Heart right ventricle (tissue), 16 donors: ENCODE measurements around the gene DPAGT1. TPM values are rescaled to one million over a fixed set of nuclear protein-coding genes. Genes with fewer than 3 reads are reported as not detected.

ENCODE experiments used
- ATAC-seq, 8 donors: fragments of 200-7000 bp; cut with Tn5 transposase; one replicate each; pipeline ENCODE4 v1.9.1; 2020; ENCODE audit warnings: mild to moderate bottlenecking in 8 of 8, moderate library complexity in 8 of 8, moderate number of reproducible peaks in 1 of 8
- DNase-seq, 2 donors: peaks; one replicate each; pipeline ENCODE4 v3.0.0-alpha.2; 2020
- H3K27ac ChIP-seq, 10 donors: fragments of 200-600 bp; sonication (generic) in 2 of 10; one replicate each; pipeline versions ENCODE4 v1.5.0 to v1.8.0; 2020 to 2022; ENCODE audit warnings: mild to moderate bottlenecking in 3 of 10
- H3K27me3 ChIP-seq, 7 donors: fragments of 200-600 bp; one replicate each; pipeline ENCODE4 v1.8.0; 2021 to 2022; ENCODE audit warnings: mild to moderate bottlenecking in 2 of 7
- H3K36me3 ChIP-seq, 9 donors: fragments of 200-600 bp; sonication (generic) in 1 of 9; one replicate each; pipeline versions ENCODE4 v1.5.0 to v1.8.0; 2020 to 2022; ENCODE audit warnings: mild to moderate bottlenecking in 2 of 9
- H3K4me1 ChIP-seq, 9 donors: fragments of 200-600 bp; sonication (generic) in 1 of 9; one replicate each; pipeline versions ENCODE4 v1.5.0 to v1.8.0; 2020 to 2022; ENCODE audit warnings: mild to moderate bottlenecking in 4 of 9
- H3K4me3 ChIP-seq, 10 donors: fragments of 200-600 bp; sonication (generic) in 2 of 10; one replicate each; pipeline versions ENCODE4 v1.5.0 to v1.8.0; 2020 to 2022; ENCODE audit warnings: mild to moderate bottlenecking in 7 of 10, moderate library complexity in 2 of 10
- H3K9me3 ChIP-seq, 11 donors: fragments of 200-600 bp in 10 of 11; sonication (generic) in 2 of 11; one replicate each; pipeline versions ENCODE4 v1.5.0 to v1.8.0; 2013 to 2022; ENCODE audit warnings: mild to moderate bottlenecking in 2 of 11, control low read depth in 1 of 11, moderate library complexity in 1 of 11
- WGBS, 2 donors: extraction: QIAGEN DNeasy Blood & Tissue Kit; methylation state at CpG; one replicate each; pipeline ENCODE4 v1.1.7; 2013; ENCODE audit warnings: inconsistent platforms in 1 of 2; 5-methylcytosine and 5-hydroxymethylcytosine counted together
- intact Hi-C, 10 donors: fragments of 100-400 bp; cut with DNase I; formaldehyde crosslinking; loops; one replicate each; pipeline versions ENCODE4 v1.11.1 to v1.14.2; 2022
- polyA plus RNA-seq, 2 donors: library from polyadenylated mRNA; stranded (reverse); fragments of 200-250 nt; gene quantifications; one replicate each; pipeline ENCODE4 v1.2.3, GENCODE V29; 2013
- total RNA-seq, 10 donors: library from RNA; stranded (reverse); fragmentation: NEBNext Ultra II Directional in 3 of 10; extraction: Animal tissue kit (Norgen Biotek cat#: 25700) in 3 of 10; gene quantifications; one replicate each; pipeline versions ENCODE4 v1.2.1 to v1.2.4, GENCODE V29; 2021 to 2023
- TF ChIP-seq, protein P1 (sequence below), 9 donors: fragments of 200-600 bp; sonication (generic) in 2 of 9; IDR thresholded peaks; one replicate each; pipeline versions ENCODE4 v1.5.0 to v1.8.0; 2021 to 2022; ENCODE audit warnings: antibody characterized with exemption in 9 of 9, mild to moderate bottlenecking in 5 of 9, moderate library complexity in 1 of 9
- donor health status: Arrhythmogenic right ventricular cardiomyopathy.
- donor health status: ischemic (EF 13 %, LVEDD 7.1; RV severe dilation, severe dysfunction).
- donor health status: healthy with polysubstance abuse.
- donor health status: DM: no; HTN: yes; CAD: no.
- donor health status: DM: no; HTN: no; CAD: no.
- donor health status: ischemic (EF 25% LVEDD 6.9; RV normal size, moderate dysfunction).
- donor health status: ischemic (EF 25% LVEDD 5.7; RV mildly dilated, moderate dysfunction).
- donor health status: healthy.
- donor health status: DM: yes; HTN: yes; CAD: no.
- donor health status: Ischemic cardiomyopathy.
- donor health status: ischemic (EF 35%, LVEDD 5.7; RV mildly dilated, moderate dysfunction).
- donor health status: nonischemic (EF 11% LVEDD 7.7; RV severe dilation, severe dysfunction).
- donor health status: DM: yes; HTN: yes; CAD: no.
- donor health status: PGD.
- donor health status: ischemic (EF 29% LVEDD 5.4; RV normal size, mild dysfunction).
- donor health status: nonischemic (EF 23%, LVEDD 6.1; RV moderate dilation, normal function).

The DPAGT1 gene
- total and polyA plus RNA-seq, 12 donors, result 8.6 to 24.3 (median 16.5) TPM

- Histone ChIP-seq H3K9me3 (no peaks in the 10 kb centered on the region), H3K36me3 (peaks cover 0 to 33% (median 6%) of the 10 kb centered on the region in 9 donors), H3K27ac (no peak overlapping the region), H3K4me3 (no peak overlapping the region), H3K4me1 (peaks cover 4 to 42% (median 16%) of the 10 kb centered on the region in 9 donors), H3K27me3 (no peaks in the 10 kb centered on the region)
- DNase-seq, result no peak
- no peak for ATAC-seq
- TF ChIP-seq, protein P1, sequence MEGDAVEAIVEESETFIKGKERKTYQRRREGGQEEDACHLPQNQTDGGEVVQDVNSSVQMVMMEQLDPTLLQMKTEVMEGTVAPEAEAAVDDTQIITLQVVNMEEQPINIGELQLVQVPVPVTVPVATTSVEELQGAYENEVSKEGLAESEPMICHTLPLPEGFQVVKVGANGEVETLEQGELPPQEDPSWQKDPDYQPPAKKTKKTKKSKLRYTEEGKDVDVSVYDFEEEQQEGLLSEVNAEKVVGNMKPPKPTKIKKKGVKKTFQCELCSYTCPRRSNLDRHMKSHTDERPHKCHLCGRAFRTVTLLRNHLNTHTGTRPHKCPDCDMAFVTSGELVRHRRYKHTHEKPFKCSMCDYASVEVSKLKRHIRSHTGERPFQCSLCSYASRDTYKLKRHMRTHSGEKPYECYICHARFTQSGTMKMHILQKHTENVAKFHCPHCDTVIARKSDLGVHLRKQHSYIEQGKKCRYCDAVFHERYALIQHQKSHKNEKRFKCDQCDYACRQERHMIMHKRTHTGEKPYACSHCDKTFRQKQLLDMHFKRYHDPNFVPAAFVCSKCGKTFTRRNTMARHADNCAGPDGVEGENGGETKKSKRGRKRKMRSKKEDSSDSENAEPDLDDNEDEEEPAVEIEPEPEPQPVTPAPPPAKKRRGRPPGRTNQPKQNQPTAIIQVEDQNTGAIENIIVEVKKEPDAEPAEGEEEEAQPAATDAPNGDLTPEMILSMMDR (IDR thresholded peaks at IDR 0.05), result no peak
- WGBS, 2 donors, result 88 to 92% methylated on average over 6 of the region's 6 CpGs
- intact Hi-C loops, result no loop called here
These were observed 14.5 kb downstream of the DPAGT1 start for GRCh38 chr11:119087123-119087522.

DNA sequence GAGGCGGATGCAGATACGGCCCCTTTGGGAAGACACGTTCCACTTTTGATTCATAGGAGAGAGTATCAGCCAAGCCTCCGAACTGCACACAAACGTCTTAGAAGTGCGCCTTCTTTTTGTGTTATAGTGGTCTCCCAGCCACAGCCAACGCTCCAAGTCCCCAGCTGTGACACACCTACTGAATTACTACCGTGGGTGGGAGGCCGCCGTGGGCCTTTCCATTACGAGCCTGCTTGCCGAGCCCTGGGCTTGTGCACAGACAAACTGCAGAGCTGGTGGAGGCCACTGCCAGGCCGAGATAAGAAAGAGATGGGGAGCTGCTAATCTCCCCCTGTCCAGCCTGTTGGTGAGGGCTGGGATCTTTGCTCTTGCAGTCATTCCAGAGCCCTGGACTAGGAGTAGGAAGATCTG lies 16.2 kb downstream of the DPAGT1 start:
- WGBS, 2 donors, result 2% methylated on average over 13 of the region's 13 CpGs
- Histone ChIP-seq H3K27ac (peak overlapping the region; percentile 65 to 97 (median 90)), H3K36me3 (peaks cover 0 to 35% (median 17%) of the 10 kb centered on the region in 9 donors), H3K4me1 (peaks cover 4 to 48% (median 16%) of the 10 kb centered on the region in 9 donors), H3K9me3 (no peaks in the 10 kb centered on the region), H3K27me3 (no peaks in the 10 kb centered on the region), H3K4me3 (peak overlapping the region; percentile 45 to 94 (median 66))
- intact Hi-C loops, result no loop called here
- ATAC-seq, result peak in 3 of 8 donors; percentile 1 to 18 (median 2)
- no peak for DNase-seq
- TF ChIP-seq, protein P1 (IDR thresholded peaks at IDR 0.05), result no peak

DNA sequence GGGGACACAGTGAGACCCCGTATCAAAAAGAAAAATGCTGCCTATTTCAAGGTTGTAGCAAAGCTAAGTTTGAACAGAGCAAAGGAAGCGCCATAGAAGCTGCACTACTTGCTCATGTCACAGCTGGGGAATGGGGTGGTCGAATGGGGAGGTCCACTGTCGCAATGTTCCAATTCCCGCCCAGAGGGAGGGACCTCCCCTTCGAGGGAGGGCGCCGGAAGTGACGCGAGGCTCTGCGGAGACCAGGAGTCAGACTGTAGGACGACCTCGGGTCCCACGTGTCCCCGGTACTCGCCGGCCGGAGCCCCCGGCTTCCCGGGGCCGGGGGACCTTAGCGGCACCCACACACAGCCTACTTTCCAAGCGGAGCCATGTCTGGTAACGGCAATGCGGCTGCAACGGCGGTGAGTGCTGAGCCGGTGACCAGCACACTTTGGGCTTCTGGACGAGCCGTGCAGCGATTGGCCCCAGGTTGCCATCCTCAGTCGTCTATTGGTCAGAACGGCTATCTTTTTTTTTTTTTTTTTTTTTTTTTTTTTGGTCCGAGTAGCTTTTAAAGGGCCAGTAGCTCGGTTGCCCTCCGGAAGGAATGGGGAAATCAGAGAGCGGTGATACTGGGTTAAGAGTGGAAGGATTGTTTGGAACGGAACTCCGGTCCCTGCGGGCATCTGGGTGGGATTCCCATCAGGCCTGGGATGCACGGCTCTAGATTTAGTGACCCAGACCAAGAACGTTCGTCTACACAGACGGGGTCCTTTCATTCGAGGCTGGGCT lies 16.8 kb downstream of the DPAGT1 start, which contains the start of gene HMBS:
TSS of gene HMBS (plus strand) at position 219 of the 774 bp plus-strand sequence. CDS start at position 372, 153 bp downstream.
- Histone ChIP-seq H3K36me3 (peaks cover 0 to 36% (median 21%) of the 10 kb centered on the region in 9 donors), H3K27me3 (no peaks in the 10 kb centered on the region), H3K9me3 (no peaks in the 10 kb centered on the region), H3K4me3 (peak within 1 kb of the TSS; percentile 45 to 94 (median 66)), H3K27ac (peak within 1 kb of the TSS; percentile 65 to 97 (median 90)), H3K4me1 (peaks cover 4 to 43% (median 16%) of the 10 kb centered on the region in 9 donors)
- TF ChIP-seq, protein P1 (IDR thresholded peaks at IDR 0.05), result no peak
- peak; percentile 95 to 98 (median 98) for ATAC-seq
- 0 to 1% methylated on average over 45 of the region's 45 CpGs for WGBS, 2 donors
- peak; percentile 92 to 94 for DNase-seq
- intact Hi-C loops, result no loop called here

GRCh38 chr11:119081682-119082260 lies 19.9 kb downstream of the DPAGT1 start:
- Histone ChIP-seq H3K4me1 (peaks cover 4 to 38% (median 16%) of the 10 kb centered on the region in 9 donors), H3K9me3 (no peaks in the 10 kb centered on the region), H3K27ac (peak overlapping the region in 1 of 10 donors; percentile 69), H3K27me3 (no peaks in the 10 kb centered on the region), H3K36me3 (peaks cover 4 to 63% (median 52%) of the 10 kb centered on the region in 9 donors), H3K4me3 (no peak overlapping the region)
- TF ChIP-seq, protein P1 (IDR thresholded peaks at IDR 0.05), result no peak
- WGBS, 2 donors, result 64 to 69% methylated on average over 7 of the region's 7 CpGs
- intact Hi-C loops, result no loop called here
- ATAC-seq (no peak), DNase-seq (no peak)
